K562 (cell line): ENCODE measurements around the gene RCSD1. TPM values are rescaled to one million over a fixed set of nuclear protein-coding genes. Genes with fewer than 3 reads are reported as not detected.

Source experiments
- ETS2 ChIP-seq: IDR thresholded peaks from 2 replicates; pipeline ENCODE4 v1.6.1; 2016; ENCODE audit warnings: borderline replicate concordance, missing genetic modification characterization, mild to moderate bottlenecking, moderate library complexity, missing compliant biosample characterization; ENCODE audit not compliant: poor library complexity, severe bottlenecking
- FOXK2 ChIP-seq, 2 experiments: fragments of 450-650 bp; IDR thresholded peaks in 1 of 2; conservative IDR thresholded peaks in 1 of 2; 2 replicates each; pipeline ENCODE4 v1.6.1; 2016; ENCODE audit warnings: low read depth in 2 of 2, mild to moderate bottlenecking in 1 of 2
- NCOA6 ChIP-seq: fragments of 450-650 bp; IDR thresholded peaks from 2 replicates; pipeline ENCODE4 v1.6.1; 2017; ENCODE audit warnings: mild to moderate bottlenecking
- TAF1 ChIP-seq: IDR thresholded peaks from 2 replicates; pipeline ENCODE4 v1.6.1; 2011; ENCODE audit warnings: mild to moderate bottlenecking, low read length, moderate library complexity; ENCODE audit not compliant: insufficient read depth, control insufficient read depth, severe bottlenecking; ENCODE audit errors: extremely low read depth
- YY1 ChIP-seq, 3 experiments: IDR thresholded peaks; 2 replicates each; pipeline ENCODE4 v1.6.1; 2011; ENCODE audit warnings: low read length in 2 of 3, mild to moderate bottlenecking in 2 of 3, moderate library complexity in 2 of 3, borderline replicate concordance in 1 of 3, control low read depth in 1 of 3, low read depth in 1 of 3; ENCODE audit not compliant: insufficient read depth in 3 of 3, insufficient replicate concordance in 2 of 3, control insufficient read depth in 1 of 3, insufficient read length in 1 of 3; ENCODE audit errors: extremely low read depth in 1 of 3
- ZBTB9 ChIP-seq: fragments of 450-650 bp; formaldehyde crosslinking; IDR thresholded peaks from 2 replicates; pipeline ENCODE4 v1.4.0; 2020; ENCODE audit warnings: mild to moderate bottlenecking, moderate library complexity
- ZC3H4 ChIP-seq: sonication (generic); formaldehyde crosslinking; IDR thresholded peaks from 2 replicates; pipeline ENCODE4 v1.9.0; 2021; ENCODE audit warnings: missing genetic modification reagents, borderline replicate concordance
- ZNF140 ChIP-seq: fragments of 250-450 bp; sonication (Bioruptor Pico); IDR thresholded peaks from 2 replicates; pipeline ENCODE4 v1.8.0; 2021; ENCODE audit warnings: moderate library complexity, mild to moderate bottlenecking, inconsistent platforms
- ZNF224 ChIP-seq: sonication (generic); formaldehyde crosslinking; IDR thresholded peaks from 2 replicates; pipeline ENCODE4 v1.8.0; 2022; ENCODE audit warnings: mild to moderate bottlenecking, missing genetic modification reagents
- ZNF561 ChIP-seq: fragments of 450-650 bp; formaldehyde crosslinking; conservative IDR thresholded peaks from 2 replicates; pipeline ENCODE4 v1.4.0; 2020; ENCODE audit warnings: mild to moderate bottlenecking, moderate library complexity
- ZNF586 ChIP-seq: fragments of 450-650 bp; formaldehyde crosslinking; conservative IDR thresholded peaks from 2 replicates; pipeline ENCODE4 v1.4.0; 2020; ENCODE audit warnings: mild to moderate bottlenecking, moderate library complexity
- ZNF77 ChIP-seq: fragments of 250-450 bp; sonication (Bioruptor Pico); IDR thresholded peaks from 2 replicates; pipeline ENCODE4 v1.5.0; 2020
- polyA plus RNA-seq, 8 experiments: library from polyadenylated mRNA; depleted of rRNA in 4 of 8; stranded (reverse) in 5 of 8; unstranded in 3 of 8; fragments of >200 nt; fragmentation: Nextera tagmentation in 2 of 8; fragmentation: Illumina TruSeq in 1 of 8; extraction: Ambion mirVana in 2 of 8; extraction: Trizol in 1 of 8; gene quantifications; 2 replicates each; pipeline versions ENCODE4 v1.2.1 to v1.2.3, GENCODE V29; 2011 to 2014; ENCODE audit warnings: inconsistent platforms in 1 of 8, missing spikeins in 1 of 8
- total RNA-seq, 7 experiments: library from RNA; depleted of rRNA in 6 of 7; stranded (reverse); fragments of >200 nt in 6 of 7; fragmentation: Illumina TruSeq in 2 of 7; extraction: Trizol in 2 of 7; gene quantifications; 2 replicates each; pipeline versions ENCODE4 v1.2.1 to v1.2.3, GENCODE V29; 2011 to 2021; ENCODE audit warnings: low replicate concordance in 1 of 7
- TF ChIP-seq, protein P1 (sequence below): fragments of 450-650 bp; formaldehyde crosslinking; IDR thresholded peaks from 2 replicates; pipeline ENCODE4 v1.4.0; 2020; ENCODE audit warnings: mild to moderate bottlenecking, mixed read lengths
- TF ChIP-seq, protein P2 (sequence below), 2 experiments: fragments of 450-650 bp; formaldehyde crosslinking in 1 of 2; IDR thresholded peaks; 2 replicates each; pipeline versions ENCODE4 v1.4.0 to v1.6.1; 2014 to 2020; ENCODE audit warnings: mild to moderate bottlenecking in 2 of 2, borderline replicate concordance in 1 of 2, low read depth in 1 of 2

Gene RCSD1
- total and polyA plus RNA-seq, 9 of the 15 experiments (the other 6 are each of a cell fraction or from before 2014, with no cell fraction given) = 7.8 to 69.8 (median 45.3) TPM

DNA sequence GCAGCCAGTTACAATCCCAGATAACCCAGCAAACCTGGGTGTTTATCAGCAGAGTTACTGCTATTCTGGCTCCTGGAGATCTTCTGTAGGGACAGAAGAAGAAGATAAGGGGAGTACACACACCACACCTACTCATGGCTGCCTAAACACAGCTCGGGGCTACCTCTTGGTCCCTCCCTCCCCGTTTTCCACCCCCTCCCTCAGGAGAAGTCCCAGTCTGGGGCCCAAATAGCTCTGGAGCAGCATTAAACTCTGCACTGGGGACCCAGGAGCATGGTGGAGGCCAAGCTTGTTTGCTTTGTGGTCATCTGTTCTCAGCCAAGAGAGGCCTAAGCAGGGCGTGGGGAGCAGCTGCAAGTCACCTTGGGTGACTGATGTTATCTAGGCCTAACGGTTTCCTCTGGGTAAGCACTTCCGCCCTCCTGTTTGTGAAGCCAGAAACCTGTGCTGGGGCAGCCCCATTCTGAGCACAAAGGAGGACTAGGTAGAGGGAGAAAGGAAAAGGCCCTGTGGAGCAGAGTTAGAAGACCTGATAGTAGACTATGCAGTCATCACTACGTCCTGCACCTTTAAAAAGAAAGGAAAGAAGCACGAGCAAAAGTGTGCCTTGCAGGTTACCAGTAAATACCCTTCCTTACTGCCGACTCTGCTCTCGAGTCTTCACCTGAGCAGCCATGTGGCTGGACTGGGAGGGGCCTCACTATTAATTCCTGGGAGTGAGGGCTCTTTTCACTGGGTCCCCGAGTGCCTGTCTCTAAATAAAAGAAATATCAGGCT lies 2.0 kb upstream of the RCSD1 start (continued):
- TF ChIP-seq YY1 (IDR thresholded peaks at IDR 0.05; ENCODE audit: borderline replicate concordance in 1 of 3, control insufficient read depth in 1 of 3, extremely low read depth in 1 of 3, insufficient read depth in 3 of 3, insufficient read length in 1 of 3, insufficient replicate concordance in 2 of 3, low read depth in 1 of 3, low read length in 2 of 3) = peak; percentile 32 to 77 (median 52)
- peak; percentile 72; the same call in 1 of the 2 replicates for TF ChIP-seq ZBTB9 (CRISPR knock-in tag)
- peak; percentile 87 for TF ChIP-seq TAF1
- TF ChIP-seq FOXK2 (conservative IDR thresholded peaks at IDR 0.05 in 1 of 2, IDR thresholded peaks at IDR 0.05 in 1 of 2; ENCODE audit: low read depth in 2 of 2) = peak in 1 of 2 experiments; percentile 90; a peak in 3 of 4 replicates
- no peak for TF ChIP-seq ETS2 (tag)
- TF ChIP-seq ZNF77 (CRISPR knock-in tag) = no peak
- no peak; the same call in 1 of the 2 replicates for TF ChIP-seq ZNF561
- TF ChIP-seq, protein P1, sequence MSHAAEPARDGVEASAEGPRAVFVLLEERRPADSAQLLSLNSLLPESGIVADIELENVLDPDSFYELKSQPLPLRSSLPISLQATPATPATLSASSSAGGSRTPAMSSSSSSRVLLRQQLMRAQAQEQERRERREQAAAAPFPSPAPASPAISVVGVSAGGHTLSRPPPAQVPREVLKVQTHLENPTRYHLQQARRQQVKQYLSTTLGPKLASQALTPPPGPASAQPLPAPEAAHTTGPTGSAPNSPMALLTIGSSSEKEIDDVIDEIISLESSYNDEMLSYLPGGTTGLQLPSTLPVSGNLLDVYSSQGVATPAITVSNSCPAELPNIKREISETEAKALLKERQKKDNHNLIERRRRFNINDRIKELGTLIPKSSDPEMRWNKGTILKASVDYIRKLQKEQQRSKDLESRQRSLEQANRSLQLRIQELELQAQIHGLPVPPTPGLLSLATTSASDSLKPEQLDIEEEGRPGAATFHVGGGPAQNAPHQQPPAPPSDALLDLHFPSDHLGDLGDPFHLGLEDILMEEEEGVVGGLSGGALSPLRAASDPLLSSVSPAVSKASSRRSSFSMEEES (CRISPR knock-in tag) = no peak
- TF ChIP-seq, protein P2, sequence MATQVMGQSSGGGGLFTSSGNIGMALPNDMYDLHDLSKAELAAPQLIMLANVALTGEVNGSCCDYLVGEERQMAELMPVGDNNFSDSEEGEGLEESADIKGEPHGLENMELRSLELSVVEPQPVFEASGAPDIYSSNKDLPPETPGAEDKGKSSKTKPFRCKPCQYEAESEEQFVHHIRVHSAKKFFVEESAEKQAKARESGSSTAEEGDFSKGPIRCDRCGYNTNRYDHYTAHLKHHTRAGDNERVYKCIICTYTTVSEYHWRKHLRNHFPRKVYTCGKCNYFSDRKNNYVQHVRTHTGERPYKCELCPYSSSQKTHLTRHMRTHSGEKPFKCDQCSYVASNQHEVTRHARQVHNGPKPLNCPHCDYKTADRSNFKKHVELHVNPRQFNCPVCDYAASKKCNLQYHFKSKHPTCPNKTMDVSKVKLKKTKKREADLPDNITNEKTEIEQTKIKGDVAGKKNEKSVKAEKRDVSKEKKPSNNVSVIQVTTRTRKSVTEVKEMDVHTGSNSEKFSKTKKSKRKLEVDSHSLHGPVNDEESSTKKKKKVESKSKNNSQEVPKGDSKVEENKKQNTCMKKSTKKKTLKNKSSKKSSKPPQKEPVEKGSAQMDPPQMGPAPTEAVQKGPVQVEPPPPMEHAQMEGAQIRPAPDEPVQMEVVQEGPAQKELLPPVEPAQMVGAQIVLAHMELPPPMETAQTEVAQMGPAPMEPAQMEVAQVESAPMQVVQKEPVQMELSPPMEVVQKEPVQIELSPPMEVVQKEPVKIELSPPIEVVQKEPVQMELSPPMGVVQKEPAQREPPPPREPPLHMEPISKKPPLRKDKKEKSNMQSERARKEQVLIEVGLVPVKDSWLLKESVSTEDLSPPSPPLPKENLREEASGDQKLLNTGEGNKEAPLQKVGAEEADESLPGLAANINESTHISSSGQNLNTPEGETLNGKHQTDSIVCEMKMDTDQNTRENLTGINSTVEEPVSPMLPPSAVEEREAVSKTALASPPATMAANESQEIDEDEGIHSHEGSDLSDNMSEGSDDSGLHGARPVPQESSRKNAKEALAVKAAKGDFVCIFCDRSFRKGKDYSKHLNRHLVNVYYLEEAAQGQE (IDR thresholded peaks at IDR 0.05; ENCODE audit: borderline replicate concordance) = no peak; the same call in 1 of the 2 replicates
- TF ChIP-seq, protein P2 (CRISPR knock-in tag; IDR thresholded peaks at IDR 0.05; ENCODE audit: low read depth) = no peak
- no peak for TF ChIP-seq ZNF140 (CRISPR knock-in tag)
- no peak for TF ChIP-seq ZNF224 (CRISPR knock-in tag)
- no peak for TF ChIP-seq ZNF586 (CRISPR knock-in tag)
- no peak for TF ChIP-seq ZC3H4 (CRISPR knock-in tag)
- TF ChIP-seq NCOA6 = peak; percentile 62; the same call in 1 of the 2 replicates
